Breast epithelium (tissue), 4 donors: Measurements from ENCODE around the gene DEFB129. TPM values are rescaled to one million over a fixed set of nuclear protein-coding genes. Genes with fewer than 3 reads are reported as not detected.
A peak's percentile ranks its signal among the peaks of the same experiment; 100 is the strongest.
"Not testable (repeated sequence)": the region's sequence is repeated elsewhere in the genome, so short reads cannot be mapped to it uniquely, and the experiment has no call there.

Experiments used
- DNase-seq, 2 donors: peaks; one replicate each; pipeline ENCODE4 v3.0.0-alpha.2; 2019; ENCODE audit warnings: low spot score in 2 of 2
- H3K27ac ChIP-seq, 2 donors: fragments of 200-600 bp; sonication (generic) in 1 of 2; one replicate each; pipeline ENCODE4 v1.5.1; 2016 to 2019; ENCODE audit warnings: mild to moderate bottlenecking in 1 of 2
- H3K27me3 ChIP-seq, 2 donors: fragments of 200-600 bp; sonication (generic) in 1 of 2; one replicate each; pipeline versions ENCODE4 v1.5.1 to v1.6.0; 2017 to 2019; ENCODE audit warnings: control low read depth in 1 of 2, mild to moderate bottlenecking in 1 of 2
- H3K36me3 ChIP-seq: fragments of 200-600 bp; one replicate; pipeline ENCODE4 v1.5.1; 2019
- H3K4me1 ChIP-seq, 2 donors: fragments of 200-600 bp; sonication (generic); one replicate each; pipeline ENCODE4 v1.5.1; 2016 to 2019; ENCODE audit warnings: control low read depth in 1 of 2
- H3K4me3 ChIP-seq, 3 donors: fragments of 200-600 bp; sonication (generic); 1 replicate in 2 of 3; 2 replicates in 1 of 3; pipeline ENCODE4 v1.5.1; 2016 to 2019; ENCODE audit warnings: mild to moderate bottlenecking in 3 of 3, moderate library complexity in 2 of 3
- H3K9me3 ChIP-seq, 2 donors: fragments of 200-600 bp; sonication (generic) in 1 of 2; one replicate each; pipeline ENCODE4 v1.5.1; 2016 to 2019; ENCODE audit warnings: control low read depth in 1 of 2
- POLR2A ChIP-seq: fragments of 450-650 bp; IDR thresholded peaks from one replicate; pipeline ENCODE4 v1.6.1; 2016; ENCODE audit warnings: antibody characterized with exemption, mild to moderate bottlenecking, moderate library complexity
- POLR2AphosphoS5 ChIP-seq, 3 donors: sonication (generic); formaldehyde crosslinking; IDR thresholded peaks; one replicate each; pipeline ENCODE4 v1.6.1; 2017; ENCODE audit warnings: antibody characterized with exemption in 3 of 3
- intact Hi-C: fragments of 100-400 bp; cut with DNase I; formaldehyde crosslinking; loops from one replicate; pipeline ENCODE4 v1.15.1; 2023; ENCODE audit warnings: low total_unique reads
- total RNA-seq, 3 donors: library from RNA; depleted of rRNA; stranded (reverse); fragments of >200 nt; gene quantifications; one replicate each; pipeline ENCODE4 v1.1.0, GENCODE V29; 2016
- TF ChIP-seq, protein P1 (sequence below), 3 donors: fragments of 450-650 bp; IDR thresholded peaks; one replicate each; pipeline ENCODE4 v1.5.1; 2016 to 2017; ENCODE audit warnings: antibody characterized with exemption in 3 of 3, mild to moderate bottlenecking in 3 of 3, moderate library complexity in 3 of 3

The DEFB129 gene
- total RNA-seq, 3 donors from 2014 or later: not detected

DNA sequence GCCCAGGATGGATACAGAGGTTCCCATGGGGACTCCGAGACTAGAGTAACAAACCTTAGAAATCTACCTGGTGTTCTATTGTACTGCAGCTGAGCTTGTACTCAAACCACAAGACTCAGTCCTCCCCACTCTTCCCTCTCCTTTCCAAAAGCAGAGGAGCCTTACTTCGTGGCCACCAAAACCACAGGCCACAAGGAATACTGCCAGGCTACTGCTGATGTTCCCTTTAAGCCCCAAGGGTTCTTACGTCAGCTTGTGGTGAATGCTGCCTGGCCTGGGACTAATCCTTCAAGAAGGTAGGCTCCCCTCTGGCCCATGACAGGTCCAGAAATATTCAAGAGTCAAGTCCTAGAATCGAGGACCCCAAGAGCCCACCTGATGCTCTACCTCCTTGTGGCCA is 27.1 kb upstream of the DEFB129 start:
- intact Hi-C loops: no loop called here
- Histone ChIP-seq H3K9me3 (no peaks in the 10 kb centered on the region), H3K4me3 (no peak overlapping the region), H3K27me3 (no peaks in the 10 kb centered on the region), H3K4me1 (no peaks in the 10 kb centered on the region), H3K36me3 (no peaks in the 10 kb centered on the region), H3K27ac (no peak overlapping the region)
- TF ChIP-seq, protein P1, sequence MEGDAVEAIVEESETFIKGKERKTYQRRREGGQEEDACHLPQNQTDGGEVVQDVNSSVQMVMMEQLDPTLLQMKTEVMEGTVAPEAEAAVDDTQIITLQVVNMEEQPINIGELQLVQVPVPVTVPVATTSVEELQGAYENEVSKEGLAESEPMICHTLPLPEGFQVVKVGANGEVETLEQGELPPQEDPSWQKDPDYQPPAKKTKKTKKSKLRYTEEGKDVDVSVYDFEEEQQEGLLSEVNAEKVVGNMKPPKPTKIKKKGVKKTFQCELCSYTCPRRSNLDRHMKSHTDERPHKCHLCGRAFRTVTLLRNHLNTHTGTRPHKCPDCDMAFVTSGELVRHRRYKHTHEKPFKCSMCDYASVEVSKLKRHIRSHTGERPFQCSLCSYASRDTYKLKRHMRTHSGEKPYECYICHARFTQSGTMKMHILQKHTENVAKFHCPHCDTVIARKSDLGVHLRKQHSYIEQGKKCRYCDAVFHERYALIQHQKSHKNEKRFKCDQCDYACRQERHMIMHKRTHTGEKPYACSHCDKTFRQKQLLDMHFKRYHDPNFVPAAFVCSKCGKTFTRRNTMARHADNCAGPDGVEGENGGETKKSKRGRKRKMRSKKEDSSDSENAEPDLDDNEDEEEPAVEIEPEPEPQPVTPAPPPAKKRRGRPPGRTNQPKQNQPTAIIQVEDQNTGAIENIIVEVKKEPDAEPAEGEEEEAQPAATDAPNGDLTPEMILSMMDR (IDR thresholded peaks at IDR 0.05): no peak
- TF ChIP-seq POLR2AphosphoS5 (IDR thresholded peaks at IDR 0.05): no peak
- TF ChIP-seq POLR2A: no peak
- DNase-seq: peak in 1 of 2 donors; percentile 18

DNA sequence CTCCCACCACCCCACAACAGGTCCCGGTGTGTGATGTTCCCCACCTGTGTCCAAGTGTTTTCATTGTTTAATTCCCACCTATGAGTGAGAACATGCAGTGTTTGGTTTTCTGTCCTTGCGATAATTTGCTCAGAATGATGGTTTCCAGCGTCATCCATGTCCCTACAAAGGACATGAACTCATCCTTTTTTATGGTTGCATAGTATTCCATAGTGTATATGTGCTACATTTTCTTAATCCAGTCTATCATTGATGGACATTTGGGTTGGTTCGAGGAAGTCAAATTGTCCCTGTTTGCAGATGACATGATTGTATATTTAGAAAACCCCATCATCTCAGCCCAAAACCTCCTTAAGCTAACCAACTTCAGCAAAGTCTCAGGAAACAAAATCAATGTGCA is 23.4 kb upstream of the DEFB129 start:
- H3K9me3 ChIP-seq, H3K27me3 ChIP-seq, DNase-seq, H3K27ac ChIP-seq, intact Hi-C loops, H3K4me1 ChIP-seq, H3K4me3 ChIP-seq, H3K36me3 ChIP-seq: not testable (repeated sequence)

DNA sequence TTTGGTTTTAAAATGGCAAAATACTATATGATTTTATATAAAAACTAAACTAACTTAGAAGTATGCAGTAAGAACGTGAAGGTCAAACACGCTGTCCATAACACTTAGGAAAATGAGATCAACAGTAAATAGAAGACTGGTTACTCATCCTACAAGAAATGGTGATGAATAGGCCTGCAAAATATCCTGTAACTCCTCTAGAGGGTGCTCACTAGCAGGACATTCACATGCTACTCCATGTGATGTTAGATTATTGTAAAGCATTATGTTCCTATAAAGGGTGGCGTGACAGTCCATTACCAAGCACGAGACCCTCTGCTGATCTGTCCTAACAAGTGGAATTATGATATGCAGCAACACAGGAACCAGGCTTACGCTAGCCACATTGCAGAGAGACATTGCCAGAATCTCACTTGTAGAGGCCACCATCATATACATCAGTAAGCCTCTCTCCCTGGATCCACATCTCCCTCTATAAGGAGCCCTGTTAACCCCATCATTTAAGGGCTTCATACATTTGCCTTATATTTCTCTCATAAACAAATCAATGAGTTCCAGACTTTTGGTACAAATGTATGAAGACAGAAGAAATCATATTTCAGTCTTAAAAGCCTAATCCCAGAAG is 18.0 kb upstream of the DEFB129 start:
- TF ChIP-seq POLR2AphosphoS5 (IDR thresholded peaks at IDR 0.05): no peak
- TF ChIP-seq, protein P1 (IDR thresholded peaks at IDR 0.05): peak in 1 of 3 donors; percentile 13
- TF ChIP-seq POLR2A: no peak
- intact Hi-C loops: no loop called here
- no peak for DNase-seq
- Histone ChIP-seq H3K36me3 (no peaks in the 10 kb centered on the region), H3K4me3 (no peak overlapping the region), H3K4me1 (no peaks in the 10 kb centered on the region), H3K27me3 (no peaks in the 10 kb centered on the region), H3K27ac (no peak overlapping the region), H3K9me3 (no peaks in the 10 kb centered on the region)

DNA sequence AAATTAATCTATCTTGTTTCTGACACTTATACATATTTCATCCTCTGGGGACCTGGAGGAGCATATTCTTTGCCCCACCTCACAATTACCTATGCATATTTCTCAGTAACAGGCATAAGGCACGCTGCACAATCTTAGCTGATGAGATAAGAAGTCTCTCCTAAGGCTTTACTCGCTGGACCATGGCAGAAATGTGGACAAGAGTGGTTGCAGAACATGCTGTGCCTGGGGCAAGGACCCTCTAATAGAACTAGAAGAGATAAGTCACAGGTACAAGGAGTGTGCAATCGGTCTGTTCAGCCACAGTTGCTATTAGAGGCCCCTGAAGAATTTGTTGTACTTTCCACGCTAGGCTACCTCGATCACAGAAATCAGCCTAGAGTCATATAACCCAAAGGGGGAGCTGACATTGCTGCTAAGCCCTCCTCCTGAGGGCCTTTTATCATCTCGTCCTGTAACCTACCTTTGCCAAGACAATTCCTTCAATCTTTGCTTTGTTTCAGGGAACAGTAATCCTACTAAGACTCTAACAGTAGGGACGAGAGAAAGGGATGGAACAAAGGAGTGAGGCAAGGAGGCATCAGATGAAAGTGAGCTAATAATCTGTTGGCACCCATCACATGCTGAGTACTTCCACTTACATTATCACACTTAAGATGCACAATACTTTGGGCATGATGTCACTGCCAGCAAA is 16.1 kb upstream of the DEFB129 start:
- Histone ChIP-seq H3K36me3 (no peaks in the 10 kb centered on the region), H3K27ac (no peak overlapping the region), H3K4me1 (no peaks in the 10 kb centered on the region), H3K4me3 (no peak overlapping the region), H3K27me3 (no peaks in the 10 kb centered on the region), H3K9me3 (no peaks in the 10 kb centered on the region)
- intact Hi-C loops: no loop called here
- TF ChIP-seq POLR2A: no peak
- TF ChIP-seq POLR2AphosphoS5 (IDR thresholded peaks at IDR 0.05): no peak
- TF ChIP-seq, protein P1 (IDR thresholded peaks at IDR 0.05): no peak
- no peak for DNase-seq

DNA sequence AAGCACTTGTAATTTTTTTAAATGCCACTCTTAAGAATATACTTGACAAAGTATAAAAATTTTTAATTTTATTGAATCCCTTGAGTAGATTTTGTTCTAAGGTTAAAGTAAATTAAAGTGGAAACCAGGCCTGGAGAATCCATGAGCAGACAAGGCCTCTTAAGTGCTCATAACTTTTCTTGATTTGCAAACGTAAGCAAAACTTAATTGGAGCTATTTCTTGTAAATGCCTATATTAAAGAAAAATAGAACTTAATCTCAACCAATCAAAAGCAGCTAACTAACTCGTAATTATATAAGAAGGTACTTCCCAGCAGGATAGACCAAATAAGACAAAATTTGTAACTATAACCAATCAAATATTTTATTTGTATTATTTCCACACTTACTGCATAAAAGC is 12.7 kb upstream of the DEFB129 start:
- no peak for DNase-seq
- TF ChIP-seq POLR2A: no peak
- TF ChIP-seq POLR2AphosphoS5 (IDR thresholded peaks at IDR 0.05): no peak
- TF ChIP-seq, protein P1 (IDR thresholded peaks at IDR 0.05): no peak
- Histone ChIP-seq H3K27ac (no peak overlapping the region), H3K4me3 (no peak overlapping the region), H3K4me1 (no peaks in the 10 kb centered on the region), H3K9me3 (no peaks in the 10 kb centered on the region), H3K27me3 (peaks cover 0 to 9% of the 10 kb centered on the region in 2 donors), H3K36me3 (no peaks in the 10 kb centered on the region)
- intact Hi-C loops: no loop called here
